ENCODE results near the gene PEX12. TPM values are rescaled to one million over a fixed set of nuclear protein-coding genes. Genes with fewer than 3 reads are reported as not detected.
"Not testable (repeated sequence)": the region's sequence is repeated elsewhere in the genome, so short reads cannot be mapped to it uniquely, and the experiment has no call there.

The PEX12 gene
- total RNA-seq, 1 experiment from 2014 or later = 9.1 TPM

- in situ Hi-C loops (cut with HindIII; ENCODE audit: low pct_unique_long_range_greater_than_20kb, low sequenced_read_pairs) = no loop called here
These were observed 8.9 kb upstream of the PEX12 start, which contains the start of gene AP2B1 for GRCh38 chr17:35587074-35587961. AP2B1 (plus strand) TSS chr17:35587322; CDS start chr17:35594031, 6,709 bp downstream.

GRCh38 chr17:35586569-35587073, 8.2 kb upstream of the PEX12 start:
- DNase-seq (ENCODE audit: low read depth, low spot score) = no peak
- in situ Hi-C loops (cut with HindIII; ENCODE audit: low pct_unique_long_range_greater_than_20kb, low sequenced_read_pairs) = no loop called here

More at GRCh38 chr17:35587074-35587961, 8.9 kb upstream of the PEX12 start, which contains the start of gene AP2B1:
- peak; percentile 95 for DNase-seq (ENCODE audit: low read depth, low spot score)

GRCh38 chr17:35584061-35584460, 5.7 kb upstream of the PEX12 start:
- DNase-seq (ENCODE audit: low read depth, low spot score) = no peak
- in situ Hi-C loops (cut with HindIII; ENCODE audit: low pct_unique_long_range_greater_than_20kb, low sequenced_read_pairs) = no loop called here

GRCh38 chr17:35578929-35579432, 610 bp upstream of the PEX12 start:
- in situ Hi-C loops (cut with HindIII; ENCODE audit: low pct_unique_long_range_greater_than_20kb, low sequenced_read_pairs) = no loop called here
- DNase-seq (ENCODE audit: low read depth, low spot score) = no peak

- peak; percentile 8 for DNase-seq (ENCODE audit: low read depth, low spot score)
- in situ Hi-C loops (cut with HindIII; ENCODE audit: low pct_unique_long_range_greater_than_20kb, low sequenced_read_pairs) = no loop called here
These were observed 558 bp downstream of the PEX12 start for GRCh38 chr17:35577830-35578196.

- no peak for DNase-seq (ENCODE audit: low read depth, low spot score)
- in situ Hi-C loops (cut with HindIII; ENCODE audit: low pct_unique_long_range_greater_than_20kb, low sequenced_read_pairs) = no loop called here
These were observed 2.6 kb downstream of the PEX12 start for GRCh38 chr17:35575759-35576158.

GRCh38 chr17:35569405-35569804, 9.0 kb downstream of the PEX12 start:
- in situ Hi-C loops (cut with HindIII; ENCODE audit: low pct_unique_long_range_greater_than_20kb, low sequenced_read_pairs) = no loop called here
- DNase-seq (ENCODE audit: low read depth, low spot score) = no peak

- peak; percentile 63 for DNase-seq (ENCODE audit: low read depth, low spot score)
- in situ Hi-C loops (cut with HindIII; ENCODE audit: low pct_unique_long_range_greater_than_20kb, low sequenced_read_pairs) = no loop called here
These were observed 9.8 kb downstream of the PEX12 start for GRCh38 chr17:35568561-35568960.

GRCh38 chr17:35566968-35567367, 11.4 kb downstream of the PEX12 start:
- DNase-seq (ENCODE audit: low read depth, low spot score) = no peak
- in situ Hi-C loops (cut with HindIII; ENCODE audit: low pct_unique_long_range_greater_than_20kb, low sequenced_read_pairs) = no loop called here

- DNase-seq (ENCODE audit: low read depth, low spot score); in situ Hi-C loops (cut with HindIII; ENCODE audit: low pct_unique_long_range_greater_than_20kb, low sequenced_read_pairs): not testable (repeated sequence)
These were observed 15.2 kb downstream of the PEX12 start for GRCh38 chr17:35563181-35563580.

- no peak for DNase-seq (ENCODE audit: low read depth, low spot score)
- in situ Hi-C loops (cut with HindIII; ENCODE audit: low pct_unique_long_range_greater_than_20kb, low sequenced_read_pairs) = no loop called here
These were observed 17.7 kb downstream of the PEX12 start, which contains the start of gene SLFN14 for GRCh38 chr17:35560703-35561102. SLFN14 (minus strand) TSS chr17:35560819; CDS start chr17:35558062, 2,757 bp downstream.

GRCh38 chr17:35559495-35560210, 18.7 kb downstream of the PEX12 start:
- DNase-seq (ENCODE audit: low read depth, low spot score) = no peak
- in situ Hi-C loops (cut with HindIII; ENCODE audit: low pct_unique_long_range_greater_than_20kb, low sequenced_read_pairs) = no loop called here

GRCh38 chr17:35557353-35557752, 21.0 kb downstream of the PEX12 start:
- no peak for DNase-seq (ENCODE audit: low read depth, low spot score)
- in situ Hi-C loops (cut with HindIII; ENCODE audit: low pct_unique_long_range_greater_than_20kb, low sequenced_read_pairs) = no loop called here

- DNase-seq (ENCODE audit: low read depth, low spot score) = peak; percentile 31
- in situ Hi-C loops (cut with HindIII; ENCODE audit: low pct_unique_long_range_greater_than_20kb, low sequenced_read_pairs) = no loop called here
These were observed 22.7 kb downstream of the PEX12 start for GRCh38 chr17:35555691-35556090.

- in situ Hi-C loops (cut with HindIII; ENCODE audit: low pct_unique_long_range_greater_than_20kb, low sequenced_read_pairs) = no loop called here
- DNase-seq (ENCODE audit: low read depth, low spot score) = no peak
These were observed 23.7 kb downstream of the PEX12 start for GRCh38 chr17:35554668-35555067.

GRCh38 chr17:35553310-35553709, 25.1 kb downstream of the PEX12 start:
- in situ Hi-C loops (cut with HindIII; ENCODE audit: low pct_unique_long_range_greater_than_20kb, low sequenced_read_pairs) = no loop called here
- no peak for DNase-seq (ENCODE audit: low read depth, low spot score)

GRCh38 chr17:35548978-35549377, 29.4 kb downstream of the PEX12 start:
- in situ Hi-C loops (cut with HindIII; ENCODE audit: low pct_unique_long_range_greater_than_20kb, low sequenced_read_pairs) = no loop called here
- DNase-seq (ENCODE audit: low read depth, low spot score) = no peak

GRCh38 chr17:35548208-35548810, 30.1 kb downstream of the PEX12 start:
- DNase-seq (ENCODE audit: low read depth, low spot score) = no peak
- in situ Hi-C loops (cut with HindIII; ENCODE audit: low pct_unique_long_range_greater_than_20kb, low sequenced_read_pairs) = no loop called here

Data from SK-MEL-5 (cell line).